ENCODE measurements around the gene PLXDC1.
"Not testable (repeated sequence)": the region's sequence is repeated elsewhere in the genome, so short reads cannot be mapped to it uniquely, and the experiment has no call there.

Gene PLXDC1

DNA sequence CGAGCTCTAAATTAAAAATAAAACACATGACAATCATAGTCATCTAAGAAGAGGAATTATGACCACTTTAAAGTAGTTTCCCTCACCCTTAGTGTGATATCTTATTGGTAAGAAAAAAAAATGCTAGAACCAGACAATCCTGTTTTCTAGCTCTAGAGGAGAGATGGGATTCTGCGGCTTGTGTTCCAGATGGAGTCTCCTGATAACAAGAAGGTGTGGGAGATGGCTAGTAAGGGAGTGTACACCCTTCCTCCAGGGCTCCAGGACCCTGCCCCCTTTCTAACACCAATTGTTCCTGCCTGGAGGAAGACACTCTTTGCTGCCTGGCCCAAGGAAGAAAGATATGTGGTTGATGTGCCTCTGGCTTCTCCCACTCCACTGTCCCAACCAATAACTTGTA lies 115.4 kb downstream of the PLXDC1 start:
- DNase-seq (ENCODE audit: low read depth), result no peak
- no peak overlapping the region for H3K4me3 ChIP-seq (ENCODE audit: low read depth, low read length)

GRCh38 chr17:39035578-39035977 lies 115.9 kb downstream of the PLXDC1 start:
- not testable (repeated sequence) for DNase-seq (ENCODE audit: low read depth); H3K4me3 ChIP-seq (ENCODE audit: low read depth, low read length)

DNA sequence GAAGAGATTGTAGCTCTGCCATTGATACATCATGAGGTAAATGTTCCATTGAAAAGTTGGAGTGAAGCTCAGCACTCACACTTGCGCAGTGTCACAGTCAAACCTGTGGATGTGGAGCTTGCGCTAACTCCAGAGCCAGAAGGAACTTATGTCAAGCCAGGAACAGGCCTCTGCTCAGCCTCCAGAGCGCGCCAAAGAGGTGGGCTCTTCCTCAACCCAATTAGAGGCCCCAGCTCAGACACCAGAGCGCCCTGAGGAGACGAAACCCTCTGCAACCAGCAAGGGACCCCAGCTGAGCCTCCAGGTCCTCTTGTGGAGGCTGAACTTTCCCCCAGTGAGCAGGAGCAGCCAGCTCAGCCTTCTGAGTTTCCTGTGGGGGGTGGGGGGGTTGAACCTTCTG lies 122.7 kb downstream of the PLXDC1 start:
- no peak overlapping the region for H3K4me3 ChIP-seq (ENCODE audit: low read depth, low read length)
- DNase-seq (ENCODE audit: low read depth), result no peak

DNA sequence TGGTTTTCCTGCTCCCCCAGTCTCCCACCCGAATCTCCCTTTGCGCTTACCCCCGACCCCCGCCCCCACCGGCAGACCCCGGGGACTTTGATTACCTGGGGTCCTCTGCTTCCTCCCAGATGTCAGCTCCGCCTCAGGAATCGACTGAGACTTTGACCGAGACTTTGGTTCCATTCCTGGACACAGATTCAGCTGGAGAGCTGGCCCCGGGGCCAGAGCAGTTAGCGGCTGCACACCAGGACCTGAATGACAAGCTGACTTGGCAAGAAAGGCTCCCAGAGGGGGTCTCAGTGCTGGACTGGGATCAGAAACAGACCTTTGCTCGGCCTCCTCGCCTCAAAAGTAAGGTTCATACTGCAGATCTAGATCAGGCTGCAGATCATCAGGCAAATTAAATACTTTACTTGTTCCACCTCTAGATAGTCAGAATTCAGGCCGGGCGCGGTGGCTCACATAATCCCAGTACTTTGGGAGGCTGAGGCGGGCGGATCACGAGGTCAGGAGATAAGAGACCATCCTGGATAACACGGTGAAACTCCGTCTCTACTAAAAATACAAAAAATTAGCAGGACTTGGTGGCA lies 123.9 kb downstream of the PLXDC1 start:
- no peak for DNase-seq (ENCODE audit: low read depth)
- H3K4me3 ChIP-seq (ENCODE audit: low read depth, low read length), result peak overlapping the region; percentile 30

- peak overlapping the region; percentile 30 for H3K4me3 ChIP-seq (ENCODE audit: low read depth, low read length)
- DNase-seq (ENCODE audit: low read depth), result no peak
Observed at GRCh38 chr17:39026980-39027451, 124.4 kb downstream of the PLXDC1 start.

DNA sequence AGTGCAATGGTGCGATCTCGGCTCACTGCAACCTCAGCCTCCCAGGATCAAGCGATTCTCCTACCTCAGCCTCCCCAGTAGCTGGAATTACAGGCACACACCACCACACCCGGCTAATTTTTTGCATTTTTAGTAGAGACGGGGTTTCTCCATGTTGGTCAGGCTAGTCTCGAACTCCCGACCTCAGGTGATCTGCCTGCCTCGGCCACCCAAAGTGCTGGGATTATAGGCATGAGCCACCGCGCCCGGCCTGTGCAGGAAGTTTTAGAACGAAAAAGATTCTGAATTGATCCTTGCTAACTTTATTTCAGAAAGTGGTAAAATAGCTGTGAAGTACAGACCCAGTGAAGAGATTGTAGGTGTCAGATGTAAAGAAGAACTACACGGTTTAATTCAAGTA lies 125.1 kb downstream of the PLXDC1 start:
- not testable (repeated sequence) for DNase-seq (ENCODE audit: low read depth)

GRCh38 chr17:39022924-39023323 lies 128.5 kb downstream of the PLXDC1 start:
- no peak for DNase-seq (ENCODE audit: low read depth)
- H3K4me3 ChIP-seq (ENCODE audit: low read depth, low read length), result no peak overlapping the region

More for the DNA sequence above, 125.1 kb downstream of the PLXDC1 start:
- H3K4me3 ChIP-seq (ENCODE audit: low read depth, low read length), result not testable (repeated sequence)

GRCh38 chr17:39020037-39020436 lies 131.4 kb downstream of the PLXDC1 start:
- H3K4me3 ChIP-seq (ENCODE audit: low read depth, low read length); DNase-seq (ENCODE audit: low read depth): not testable (repeated sequence)

GRCh38 chr17:39018267-39019134 lies 132.9 kb downstream of the PLXDC1 start:
- DNase-seq (ENCODE audit: low read depth), result no peak

GRCh38 chr17:39016193-39017153 lies 135.0 kb downstream of the PLXDC1 start:
- H3K4me3 ChIP-seq (ENCODE audit: low read depth, low read length), result no peak overlapping the region
- no peak for DNase-seq (ENCODE audit: low read depth)

More at GRCh38 chr17:39018267-39019134, 132.9 kb downstream of the PLXDC1 start:
- H3K4me3 ChIP-seq (ENCODE audit: low read depth, low read length), result no peak overlapping the region

- no peak for DNase-seq (ENCODE audit: low read depth)
- no peak overlapping the region for H3K4me3 ChIP-seq (ENCODE audit: low read depth, low read length)
Observed at GRCh38 chr17:39015546-39015935, 135.9 kb downstream of the PLXDC1 start.

GRCh38 chr17:39014795-39015545 lies 136.5 kb downstream of the PLXDC1 start:
- no peak overlapping the region for H3K4me3 ChIP-seq (ENCODE audit: low read depth, low read length)
- no peak for DNase-seq (ENCODE audit: low read depth)

DNA sequence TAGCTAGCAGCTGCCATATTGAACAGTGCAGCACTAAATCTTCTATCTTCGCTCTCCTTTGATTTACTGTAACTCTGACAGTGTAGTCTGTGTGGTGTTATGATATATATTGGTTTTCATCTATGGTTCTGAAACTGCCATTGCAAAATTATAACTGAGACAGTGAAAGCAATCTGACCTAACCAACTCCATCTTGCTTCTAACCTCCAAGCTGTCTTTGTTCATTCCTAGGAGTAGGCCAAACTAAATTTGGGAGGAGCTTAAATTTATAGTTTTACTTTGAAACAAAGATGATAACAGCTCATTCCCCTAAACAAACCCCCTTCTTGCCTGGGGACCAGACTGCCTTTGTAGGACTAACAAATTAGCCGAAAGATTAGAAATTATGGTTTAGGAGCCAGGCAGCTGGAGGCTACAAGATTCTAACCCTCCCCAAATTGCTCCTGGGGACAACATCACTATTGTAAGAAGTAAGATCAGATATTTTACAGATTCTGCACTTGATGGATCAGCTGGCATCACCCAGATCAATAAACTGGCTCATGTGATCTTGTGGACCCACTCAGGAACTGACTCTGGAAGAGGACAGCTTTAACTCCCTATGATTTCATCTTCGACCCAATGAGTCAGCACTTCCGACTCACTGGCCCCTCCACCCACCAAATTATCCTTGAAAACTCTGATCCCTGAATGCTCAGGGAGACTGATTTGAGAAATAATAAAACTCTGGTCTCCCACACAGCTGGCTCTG lies 137.2 kb downstream of the PLXDC1 start:
- peak; percentile 31 for DNase-seq (ENCODE audit: low read depth)
- no peak overlapping the region for H3K4me3 ChIP-seq (ENCODE audit: low read depth, low read length)

Data from skeletal muscle cell (primary cell).